H1 (cell line): ENCODE results near the gene MED13. TPM values are rescaled to one million over a fixed set of nuclear protein-coding genes. Genes with fewer than 3 reads are reported as not detected.

ENCODE experiments used
- CTCF ChIA-PET: fragments of 300-600 bp; sonication (Branson Sonifier 250); formaldehyde crosslinking; loops from one replicate; lab custom pipeline; 2021; ENCODE audit not compliant: partially characterized antibody; lab: Charles Lee
- POLR2A ChIA-PET: fragments of 300-600 bp; sonication (Branson Sonifier 250); formaldehyde crosslinking; loops from one replicate; lab custom pipeline; 2021; ENCODE audit warnings: inconsistent platforms; ENCODE audit not compliant: partially characterized antibody; lab: Charles Lee
- DNase-seq, 2 experiments: peaks; one replicate each; pipeline versions ENCODE4 v3.0.0 to v3.0.0-alpha.2; 2010 to 2022; ENCODE audit warnings: low spot score in 2 of 2, low read depth in 1 of 2, mixed read lengths in 1 of 2
- FAIRE-seq: peaks from 2 replicates; lab custom pipeline; 2011; peaks lifted over from hg19 to GRCh38; lab: Jason Lieb, UNC
- H2AFZ ChIP-seq: 2 replicates; pipeline ENCODE4 v1.8.1; 2012; ENCODE audit warnings: low read length, inconsistent platforms
- H2AK5ac ChIP-seq: 2 replicates; pipeline ENCODE4 v1.6.1; 2013; ENCODE audit warnings: low read depth, low read length
- H2BK120ac ChIP-seq: replicated peaks from 2 replicates; pipeline ENCODE3; 2013; ENCODE audit warnings: low read depth, low read length, inconsistent platforms
- H2BK12ac ChIP-seq: 2 replicates; pipeline ENCODE4 v1.6.1; 2013; ENCODE audit warnings: low read depth, low read length
- H2BK15ac ChIP-seq: 2 replicates; pipeline ENCODE4 v1.6.1; 2013; ENCODE audit warnings: low read length
- H2BK20ac ChIP-seq: 2 replicates; pipeline ENCODE4 v1.6.1; 2013; ENCODE audit warnings: low read length
- H2BK5ac ChIP-seq: 2 replicates; pipeline ENCODE4 v1.6.1; 2013; ENCODE audit warnings: low read depth, low read length
- H3K14ac ChIP-seq: 2 replicates; pipeline ENCODE4 v1.6.1; 2013; ENCODE audit warnings: inconsistent platforms; ENCODE audit not compliant: insufficient read length
- H3K18ac ChIP-seq: 2 replicates; pipeline ENCODE4 v1.6.1; 2013; ENCODE audit warnings: low read length; ENCODE audit errors: extremely low read depth
- H3K23ac ChIP-seq: 2 replicates; pipeline ENCODE4 v1.6.1; 2013; ENCODE audit warnings: inconsistent platforms; ENCODE audit not compliant: insufficient read length
- H3K23me2 ChIP-seq: 2 replicates; pipeline ENCODE4 v1.6.1; 2013; ENCODE audit warnings: low read depth, low read length
- H3K27ac ChIP-seq: 2 replicates; pipeline ENCODE4 v1.6.1; 2011; ENCODE audit warnings: low read depth, low read length, inconsistent platforms
- H3K27me3 ChIP-seq, 4 experiments: replicated peaks in 1 of 4; 1 replicate in 1 of 4; 2 replicates in 3 of 4; pipeline versions ENCODE4 v1.6.1 to v1.8.1; 2011 to 2013; ENCODE audit warnings: low read length in 3 of 4, mild to moderate bottlenecking in 3 of 4, inconsistent platforms in 2 of 4, mixed read lengths in 2 of 4, moderate library complexity in 1 of 4; ENCODE audit not compliant: control insufficient read depth in 3 of 4, insufficient read depth in 3 of 4; ENCODE audit errors: extremely low read depth in 1 of 4
- H3K36me3 ChIP-seq, 4 experiments: 2 replicates each; pipeline versions ENCODE4 v1.6.1 to v1.8.1; 2011 to 2013; ENCODE audit warnings: mild to moderate bottlenecking in 4 of 4, low read length in 3 of 4, moderate library complexity in 2 of 4, control low read depth in 1 of 4, inconsistent platforms in 1 of 4; ENCODE audit not compliant: insufficient read depth in 4 of 4, control insufficient read depth in 2 of 4
- H3K4ac ChIP-seq: replicated peaks from 2 replicates; pipeline ENCODE3; 2013; ENCODE audit warnings: low read length, low read depth, mixed read lengths, inconsistent platforms; ENCODE audit not compliant: insufficient read length
- H3K4me1 ChIP-seq, 4 experiments: replicated peaks in 1 of 4; 1 replicate in 1 of 4; 2 replicates in 3 of 4; pipeline versions ENCODE4 v1.6.1 to v1.8.1; 2011 to 2013; ENCODE audit warnings: low read length in 3 of 4, inconsistent platforms in 2 of 4, mixed read lengths in 1 of 4; ENCODE audit not compliant: insufficient read depth in 4 of 4, control insufficient read depth in 3 of 4
- H3K4me2 ChIP-seq, 2 experiments: 2 replicates each; pipeline versions ENCODE4 v1.6.1 to v1.8.1; 2011 to 2013; ENCODE audit warnings: low read depth in 2 of 2, low read length in 2 of 2, control low read depth in 1 of 2, inconsistent platforms in 1 of 2, mild to moderate bottlenecking in 1 of 2; ENCODE audit not compliant: insufficient read depth in 1 of 2
- H3K4me3 ChIP-seq, 4 experiments: fragments of 200-600, 300-600 bp in 1 of 4; sonication (generic), shearing (Covaris generic), sonication (Bioruptor Twin) in 1 of 4; 2 replicates each; pipeline versions ENCODE4 v1.5.1 to v1.8.1; 2011 to 2016; ENCODE audit warnings: low read length in 4 of 4, low read depth in 3 of 4, control low read depth in 2 of 4, inconsistent platforms in 2 of 4, mild to moderate bottlenecking in 2 of 4, mixed read lengths in 1 of 4, moderate library complexity in 1 of 4; ENCODE audit not compliant: insufficient read depth in 2 of 4; ENCODE audit errors: extremely low read depth in 1 of 4
- H3K56ac ChIP-seq: replicated peaks from 2 replicates; pipeline ENCODE3; 2013; ENCODE audit warnings: low read depth, mild to moderate bottlenecking, mixed read lengths, low read length, inconsistent platforms; ENCODE audit not compliant: insufficient read length
- H3K79me1 ChIP-seq: 2 replicates; pipeline ENCODE4 v1.6.1; 2013; ENCODE audit warnings: low read depth, low read length, control low read depth
- H3K79me2 ChIP-seq, 2 experiments: 2 replicates each; pipeline versions ENCODE4 v1.6.1 to v1.8.1; 2012 to 2013; ENCODE audit warnings: low read length in 2 of 2, mild to moderate bottlenecking in 2 of 2, inconsistent platforms in 1 of 2; ENCODE audit not compliant: insufficient read depth in 2 of 2, control insufficient read depth in 1 of 2
- H3K9ac ChIP-seq, 4 experiments: replicated peaks in 1 of 4; 1 replicate in 1 of 4; 2 replicates in 3 of 4; pipeline versions ENCODE4 v1.6.1 to v1.8.1; 2011 to 2013; ENCODE audit warnings: low read depth in 3 of 4, low read length in 3 of 4, control low read depth in 2 of 4, mild to moderate bottlenecking in 2 of 4, moderate library complexity in 2 of 4, inconsistent platforms in 1 of 4; ENCODE audit errors: extremely low read depth in 1 of 4
- H3K9me3 ChIP-seq, 2 experiments: 2 replicates each; pipeline versions ENCODE4 v1.6.1 to v1.8.1; 2012 to 2013; ENCODE audit warnings: mild to moderate bottlenecking in 2 of 2, moderate library complexity in 2 of 2, control low read depth in 1 of 2, inconsistent platforms in 1 of 2, low read depth in 1 of 2, low read length in 1 of 2, mixed read lengths in 1 of 2; ENCODE audit not compliant: insufficient read depth in 2 of 2
- H4K20me1 ChIP-seq, 2 experiments: replicated peaks in 1 of 2; 2 replicates each; pipeline versions ENCODE3 to v1.8.1; 2011 to 2013; ENCODE audit warnings: inconsistent platforms in 2 of 2, low read length in 2 of 2, mild to moderate bottlenecking in 1 of 2; ENCODE audit not compliant: insufficient read depth in 2 of 2, control insufficient read depth in 1 of 2
- H4K5ac ChIP-seq: 2 replicates; pipeline ENCODE4 v1.6.1; 2013; ENCODE audit warnings: low read length, low read depth, mixed read lengths, inconsistent platforms; ENCODE audit not compliant: insufficient read length
- H4K8ac ChIP-seq: 2 replicates; pipeline ENCODE4 v1.8.0; 2013; ENCODE audit warnings: mild to moderate bottlenecking, moderate library complexity, low read length, inconsistent platforms; ENCODE audit not compliant: insufficient read depth; ENCODE audit errors: extremely low read depth
- H4K91ac ChIP-seq: replicated peaks from 2 replicates; pipeline ENCODE3; 2013; ENCODE audit warnings: low read length, mixed read lengths, inconsistent platforms; ENCODE audit not compliant: insufficient read length
- BACH1 ChIP-seq: IDR thresholded peaks from 2 replicates; pipeline ENCODE4 v1.6.1; 2012; ENCODE audit warnings: low read length, improper control_type of control experiment
- CEBPB ChIP-seq: IDR thresholded peaks from 2 replicates; pipeline ENCODE4 v1.6.1; 2012; ENCODE audit warnings: low read depth, low read length
- CHD2 ChIP-seq: IDR thresholded peaks from 2 replicates; pipeline ENCODE4 v1.6.1; 2012; ENCODE audit warnings: low read length, improper control_type of control experiment
- CTBP2 ChIP-seq: IDR thresholded peaks from 2 replicates; pipeline ENCODE4 v1.7.0; 2011; ENCODE audit warnings: borderline replicate concordance, mild to moderate bottlenecking, moderate library complexity, mixed read lengths, low read length; ENCODE audit not compliant: insufficient read depth, insufficient read length
- EGR1 ChIP-seq: IDR thresholded peaks from 2 replicates; pipeline ENCODE4 v1.6.1; 2011; ENCODE audit warnings: low read depth, low read length, borderline replicate concordance
- GABPA ChIP-seq: IDR thresholded peaks from 2 replicates; pipeline ENCODE4 v1.6.1; 2011; ENCODE audit warnings: mild to moderate bottlenecking, low read length, moderate library complexity, borderline replicate concordance; ENCODE audit not compliant: insufficient read depth
- RBBP5 ChIP-seq: IDR thresholded peaks from 2 replicates; pipeline ENCODE4 v1.7.1; 2012; ENCODE audit warnings: low read depth, mild to moderate bottlenecking, inconsistent platforms, low read length, moderate library complexity, borderline replicate concordance
- RNF2 ChIP-seq: fragments of 200-900, 300-1000 bp; sonication (generic); IDR thresholded peaks from 2 replicates; pipeline ENCODE4 v1.7.1; 2016; ENCODE audit warnings: borderline replicate concordance, low read depth, mild to moderate bottlenecking, antibody characterized with exemption, low read length; ENCODE audit not compliant: poor library complexity, severe bottlenecking; ENCODE audit errors: missing control alignments
- RXRA ChIP-seq: IDR thresholded peaks from 2 replicates; pipeline ENCODE4 v1.6.1; 2011; ENCODE audit warnings: low read depth, mild to moderate bottlenecking, low read length, moderate library complexity; ENCODE audit not compliant: insufficient read depth
- SIRT6 ChIP-seq: IDR thresholded peaks from one replicate; pipeline ENCODE4 v1.7.1; 2012; ENCODE audit warnings: low read length, inconsistent platforms
- SP2 ChIP-seq: IDR thresholded peaks from 2 replicates; pipeline ENCODE4 v1.6.1; 2012; ENCODE audit warnings: mild to moderate bottlenecking, low read length, inconsistent platforms
- TAF1 ChIP-seq: IDR thresholded peaks from 2 replicates; pipeline ENCODE4 v1.6.1; 2011; ENCODE audit warnings: mild to moderate bottlenecking, low read depth, low read length
- YY1 ChIP-seq: IDR thresholded peaks from 2 replicates; pipeline ENCODE4 v1.6.1; 2011; ENCODE audit warnings: low read depth, mild to moderate bottlenecking, low read length
- WGBS, 2 experiments: shearing (Covaris generic) in 1 of 2; methylation state at CpG; one replicate each; pipeline versions ENCODE4 v1.1.6 to v1.1.7; 2013 to 2015; ENCODE audit warnings: low lambda C conversion rate in 2 of 2, mixed read lengths in 2 of 2, inconsistent platforms in 1 of 2, low coverage in 1 of 2, missing lambda C conversion rate in 1 of 2; ENCODE audit not compliant: insufficient replicate concordance in 2 of 2, insufficient coverage in 1 of 2, insufficient read length in 1 of 2; ENCODE audit errors: extremely low coverage in 1 of 2, missing lambda C conversion rate in 1 of 2; 5-methylcytosine and 5-hydroxymethylcytosine counted together
- polyA plus RNA-seq, 7 experiments: library from polyadenylated mRNA; depleted of rRNA in 3 of 7; stranded (reverse) in 5 of 7; unstranded in 2 of 7; fragments of >200 nt in 5 of 7; fragments of 200-250 nt in 2 of 7; gene quantifications; 1 replicate in 5 of 7; 2 replicates in 1 of 7; 4 replicates in 1 of 7; pipeline versions ENCODE4 v1.2.1 to v1.2.3, GENCODE V29; 2011 to 2013; ENCODE audit warnings: missing spikeins in 2 of 7, mixed read lengths in 2 of 7
- total RNA-seq: library from RNA; stranded (reverse); fragmentation: NEBNext Ultra II Directional; extraction: Animal tissue kit (Norgen Biotek cat#: 25700); gene quantifications from 2 replicates; pipeline ENCODE4 v1.2.1, GENCODE V29; 2021

MED13 gene
- total and polyA plus RNA-seq, 2 of the 8 experiments (the other 6 are each of a cell fraction or from before 2014, with no cell fraction given): 11.3 to 44.8 TPM

DNA sequence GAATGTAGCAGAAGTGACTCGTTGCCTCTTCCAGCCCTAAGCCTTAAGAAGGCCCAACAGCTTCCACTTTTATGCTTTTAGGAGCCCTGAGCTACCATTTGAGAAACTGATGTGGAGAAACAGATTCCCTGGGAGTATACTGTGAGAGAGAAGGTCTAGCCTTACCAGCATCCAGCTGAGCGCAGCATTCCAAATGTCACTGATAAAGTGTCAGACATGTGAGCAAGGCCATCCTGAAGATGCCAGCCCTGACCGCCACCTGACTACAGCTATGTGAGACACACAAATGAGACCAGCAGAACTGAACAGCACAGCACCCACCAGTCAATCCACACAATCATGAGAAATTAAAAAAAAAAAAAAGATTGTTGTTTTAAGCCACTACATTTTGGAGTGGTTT lies 18.6 kb upstream of the MED13 start:
- Histone ChIP-seq H2AFZ (no peak overlapping the region), H3K36me3 (no peaks in the 10 kb centered on the region), H2BK5ac (no peak overlapping the region), H3K79me1 (no peaks in the 10 kb centered on the region), H2BK20ac (no peak overlapping the region), H3K23me2 (no peaks in the 10 kb centered on the region), H4K5ac (no peak overlapping the region), H3K56ac (no peak overlapping the region), H3K79me2 (no peaks in the 10 kb centered on the region), H4K8ac (no peak overlapping the region), H4K91ac (no peak overlapping the region), H3K27me3 (no peaks in the 10 kb centered on the region), H3K4me2 (no peak overlapping the region), H3K9ac (no peak overlapping the region), H3K4ac (no peak overlapping the region), H4K20me1 (no peaks in the 10 kb centered on the region), H2BK120ac (no peak overlapping the region), H3K14ac (no peak overlapping the region), H3K18ac (no peak overlapping the region), H3K9me3 (no peaks in the 10 kb centered on the region), H3K27ac (no peak overlapping the region), H3K23ac (no peak overlapping the region), H3K4me3 (no peak overlapping the region), H2BK15ac (no peak overlapping the region), H2BK12ac (no peak overlapping the region), H3K4me1 (peaks cover 0 to 4% (median 0%) of the 10 kb centered on the region in 4 experiments; a peak in 1 of 7 replicates), H2AK5ac (no peak overlapping the region)
- no peak for TF ChIP-seq SP2
- no peak for TF ChIP-seq RBBP5
- TF ChIP-seq BACH1: no peak
- TF ChIP-seq TAF1: no peak
- no peak for TF ChIP-seq YY1
- no peak for TF ChIP-seq CEBPB
- no peak for TF ChIP-seq CTBP2
- TF ChIP-seq EGR1: no peak
- TF ChIP-seq RXRA: no peak
- TF ChIP-seq CHD2: no peak
- TF ChIP-seq GABPA: no peak
- TF ChIP-seq SIRT6: no peak
- TF ChIP-seq RNF2: no peak
- POLR2A ChIA-PET: interaction anchor here (0.5 kb wide), 1 partner anchor 364 kb away, joined by 3 read pairs; no protein-coding TSS in a partner anchor
- WGBS, 2 experiments: 93% methylated on average over 3 of the region's 3 CpGs; no CpG with 5 or more reads in 1 of the 2 experiments
- DNase-seq (no peak), FAIRE-seq (no peak)
- CTCF ChIA-PET: interaction anchor here (0.7 to 1.2 kb wide), 2 partner anchors 18 to 535 kb away, joined by 3 to 4 read pairs; no protein-coding TSS in a partner anchor
